DOHH2 (cell line): ENCODE measurements around the gene MRPL10.

ENCODE experiments used
- H3F3A ChIP-seq: fragments of 200-600 bp; sonication (generic), shearing (Covaris generic); 2 replicates; pipeline ENCODE4 v1.6.0; 2016; ENCODE audit warnings: antibody characterized with exemption, mild to moderate bottlenecking; ENCODE audit not compliant: control insufficient read depth, insufficient read depth
- H3K27ac ChIP-seq: fragments of 200-600 bp; sonication (generic); 2 replicates; pipeline ENCODE4 v1.5.1; 2014; ENCODE audit warnings: low read depth, mild to moderate bottlenecking, low read length, moderate library complexity
- H3K27me3 ChIP-seq: fragments of 200-600 bp; sonication (generic); 2 replicates; pipeline ENCODE4 v1.6.1; 2014; ENCODE audit warnings: mild to moderate bottlenecking, low read length, mixed read lengths; ENCODE audit not compliant: control insufficient read depth
- H3K36me3 ChIP-seq: fragments of 200-600 bp; sonication (generic); 2 replicates; pipeline ENCODE4 v1.6.1; 2014; ENCODE audit warnings: mild to moderate bottlenecking, low read length, moderate library complexity, mixed read lengths; ENCODE audit not compliant: control insufficient read depth
- H3K4me1 ChIP-seq: fragments of 200-600 bp; sonication (generic); 2 replicates; pipeline ENCODE4 v1.6.1; 2014; ENCODE audit warnings: mild to moderate bottlenecking, low read length, mixed read lengths; ENCODE audit not compliant: control insufficient read depth
- H3K4me2 ChIP-seq: fragments of 200-600 bp; sonication (generic); 2 replicates; pipeline ENCODE4 v1.6.0; 2014; ENCODE audit warnings: mild to moderate bottlenecking, low read length, moderate library complexity
- H3K4me3 ChIP-seq: fragments of 200-600 bp; sonication (generic); 2 replicates; pipeline ENCODE4 v1.5.1; 2014; ENCODE audit warnings: mild to moderate bottlenecking, low read length, mixed read lengths
- H3K79me2 ChIP-seq: fragments of 200-600 bp; sonication (generic); 2 replicates; pipeline ENCODE4 v1.6.1; 2014; ENCODE audit warnings: mild to moderate bottlenecking, low read length, mixed read lengths; ENCODE audit not compliant: control insufficient read depth
- H3K9me2 ChIP-seq: fragments of 200-600 bp; sonication (generic); replicated peaks from 2 replicates; pipeline ENCODE4 v1.6.1; 2014; ENCODE audit warnings: mild to moderate bottlenecking, low read length, mixed read lengths; ENCODE audit not compliant: control insufficient read depth
- H3K9me3 ChIP-seq: fragments of 200-600 bp; sonication (generic); 2 replicates; pipeline ENCODE4 v1.6.1; 2014; ENCODE audit warnings: antibody characterized with exemption, low read length, mixed read lengths; ENCODE audit not compliant: control insufficient read depth, insufficient read depth
- H4K20me1 ChIP-seq: fragments of 200-600 bp; sonication (generic); 2 replicates; pipeline ENCODE4 v1.6.0; 2014; ENCODE audit warnings: low read depth, mild to moderate bottlenecking, antibody characterized with exemption, low read length, moderate library complexity; ENCODE audit not compliant: control insufficient read depth, insufficient read depth
- CTCF ChIP-seq: fragments of 200-600 bp; sonication (generic); IDR thresholded peaks from one replicate; pipeline ENCODE4 v1.5.1; 2014; ENCODE audit warnings: antibody characterized with exemption, mild to moderate bottlenecking, low read depth, low read length; ENCODE audit not compliant: poor library complexity, severe bottlenecking
- EZH2phosphoT487 ChIP-seq: fragments of 200-600 bp; sonication (generic); IDR thresholded peaks from 2 replicates; pipeline ENCODE4 v1.6.1; 2017; ENCODE audit warnings: borderline replicate concordance, mild to moderate bottlenecking, antibody characterized with exemption, low read length, moderate library complexity, mixed read lengths

MRPL10 gene

GRCh38 chr17:47848198-47848513, 16.8 kb upstream of the MRPL10 start:
- no peaks in the 10 kb centered on the region for H3K9me2 ChIP-seq
- no peaks in the 10 kb centered on the region for H3F3A ChIP-seq
- H3K4me2 ChIP-seq, result no peak overlapping the region
- H3K9me3 ChIP-seq, result no peaks in the 10 kb centered on the region
- peaks cover 53% of the 10 kb centered on the region for H3K27me3 ChIP-seq
- TF ChIP-seq CTCF, result no peak
- no peak for TF ChIP-seq EZH2phosphoT487
- H3K79me2 ChIP-seq, result no peaks in the 10 kb centered on the region
- H3K4me3 ChIP-seq, result no peak overlapping the region
- no peak overlapping the region for H3K27ac ChIP-seq
- H3K4me1 ChIP-seq, result peaks cover 2% of the 10 kb centered on the region; the same call in 1 of the 2 replicates
- no peaks in the 10 kb centered on the region for H3K36me3 ChIP-seq
- H4K20me1 ChIP-seq, result no peaks in the 10 kb centered on the region

GRCh38 chr17:47847341-47848197, 16.2 kb upstream of the MRPL10 start:
- H3K4me2 ChIP-seq, result no peak overlapping the region
- H3F3A ChIP-seq, result no peaks in the 10 kb centered on the region
- no peaks in the 10 kb centered on the region for H3K79me2 ChIP-seq
- peak; percentile 62 for TF ChIP-seq CTCF
- no peak for TF ChIP-seq EZH2phosphoT487
- H3K4me3 ChIP-seq, result no peak overlapping the region
- H4K20me1 ChIP-seq, result no peaks in the 10 kb centered on the region
- H3K9me2 ChIP-seq, result no peaks in the 10 kb centered on the region
- no peaks in the 10 kb centered on the region for H3K36me3 ChIP-seq
- H3K4me1 ChIP-seq, result peaks cover 7% of the 10 kb centered on the region
- no peak overlapping the region for H3K27ac ChIP-seq
- peaks cover 47% of the 10 kb centered on the region for H3K27me3 ChIP-seq
- no peaks in the 10 kb centered on the region for H3K9me3 ChIP-seq

GRCh38 chr17:47846716-47847340, 15.5 kb upstream of the MRPL10 start:
- peaks cover 39% of the 10 kb centered on the region for H3K27me3 ChIP-seq

More at GRCh38 chr17:47846716-47847340, 15.5 kb upstream of the MRPL10 start:
- no peaks in the 10 kb centered on the region for H3K79me2 ChIP-seq
- peaks cover 7% of the 10 kb centered on the region for H3K4me1 ChIP-seq
- no peaks in the 10 kb centered on the region for H3K36me3 ChIP-seq
- H3K9me3 ChIP-seq, result no peaks in the 10 kb centered on the region
- no peak overlapping the region for H3K4me3 ChIP-seq
- H4K20me1 ChIP-seq, result no peaks in the 10 kb centered on the region
- H3K4me2 ChIP-seq, result no peak overlapping the region
- no peak for TF ChIP-seq EZH2phosphoT487
- TF ChIP-seq CTCF, result no peak
- no peak overlapping the region for H3K27ac ChIP-seq
- H3K9me2 ChIP-seq, result no peaks in the 10 kb centered on the region
- H3F3A ChIP-seq, result no peaks in the 10 kb centered on the region
